ENCODE data around the gene PNPLA1.

DNA sequence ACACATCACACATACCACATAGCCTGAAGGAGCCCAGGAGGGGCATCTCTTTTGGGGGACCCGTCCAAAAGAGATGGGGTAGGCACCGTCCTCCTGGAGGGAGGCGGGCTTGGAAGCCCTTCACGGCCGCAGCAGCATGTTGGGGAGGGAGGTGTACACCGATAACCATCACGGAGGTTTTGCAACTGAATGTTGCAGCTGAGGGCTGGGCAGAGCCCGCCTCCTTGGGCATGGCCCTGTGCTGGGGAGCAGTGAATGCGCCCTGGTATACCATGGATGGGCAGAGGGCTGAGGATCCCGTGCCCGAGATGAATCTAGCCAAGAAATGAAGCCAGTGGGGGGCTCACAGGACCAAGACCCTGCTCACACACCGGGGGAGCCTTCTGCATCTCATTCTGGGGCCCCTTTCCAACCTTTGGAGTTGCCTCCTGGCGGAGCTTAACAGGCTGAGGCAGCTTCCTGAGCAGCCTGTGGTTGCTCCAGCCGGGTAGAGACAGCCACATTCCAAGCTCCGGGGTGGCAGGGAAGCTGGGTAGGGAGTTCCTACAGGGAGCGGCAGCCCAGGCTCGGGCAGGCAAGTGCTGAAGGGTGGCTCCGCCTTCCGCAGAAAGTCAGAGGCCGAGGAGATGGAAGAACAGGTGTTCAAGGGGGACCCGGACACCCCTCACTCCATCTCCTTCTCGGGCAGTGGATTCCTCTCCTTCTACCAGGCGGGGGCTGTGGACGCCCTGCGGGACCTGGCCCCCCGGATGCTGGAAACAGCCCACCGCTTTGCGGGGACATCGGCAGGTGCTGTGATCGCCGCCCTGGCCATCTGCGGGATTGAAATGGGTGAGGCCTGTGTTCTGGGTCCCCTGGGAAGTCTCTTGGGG lies at the start of gene PNPLA1:
- TF ChIP-seq, protein P1, sequence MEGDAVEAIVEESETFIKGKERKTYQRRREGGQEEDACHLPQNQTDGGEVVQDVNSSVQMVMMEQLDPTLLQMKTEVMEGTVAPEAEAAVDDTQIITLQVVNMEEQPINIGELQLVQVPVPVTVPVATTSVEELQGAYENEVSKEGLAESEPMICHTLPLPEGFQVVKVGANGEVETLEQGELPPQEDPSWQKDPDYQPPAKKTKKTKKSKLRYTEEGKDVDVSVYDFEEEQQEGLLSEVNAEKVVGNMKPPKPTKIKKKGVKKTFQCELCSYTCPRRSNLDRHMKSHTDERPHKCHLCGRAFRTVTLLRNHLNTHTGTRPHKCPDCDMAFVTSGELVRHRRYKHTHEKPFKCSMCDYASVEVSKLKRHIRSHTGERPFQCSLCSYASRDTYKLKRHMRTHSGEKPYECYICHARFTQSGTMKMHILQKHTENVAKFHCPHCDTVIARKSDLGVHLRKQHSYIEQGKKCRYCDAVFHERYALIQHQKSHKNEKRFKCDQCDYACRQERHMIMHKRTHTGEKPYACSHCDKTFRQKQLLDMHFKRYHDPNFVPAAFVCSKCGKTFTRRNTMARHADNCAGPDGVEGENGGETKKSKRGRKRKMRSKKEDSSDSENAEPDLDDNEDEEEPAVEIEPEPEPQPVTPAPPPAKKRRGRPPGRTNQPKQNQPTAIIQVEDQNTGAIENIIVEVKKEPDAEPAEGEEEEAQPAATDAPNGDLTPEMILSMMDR (optimal IDR thresholded peaks at IDR 0.05 in 1 of 3, IDR thresholded peaks at IDR 0.05 in 1 of 3, conservative IDR thresholded peaks at IDR 0.05 in 1 of 3; ENCODE audit: extremely low read depth in 1 of 3, insufficient read depth in 2 of 3, low read length in 3 of 3), result no peak
- no peak for TF ChIP-seq EZH2 (IDR thresholded peaks at IDR 0.05; ENCODE audit: low read length)

Measured in keratinocyte (primary cell).